CD4-positive, alpha-beta T cell treated with Interleukin-12 subunit alpha and Interleukin-12 subunit beta, for 1 hour (primary cell): ENCODE measurements around the gene VIPR1.

Experiments
- DNase-seq: peaks from one replicate; pipeline ENCODE4 v3.0.0-alpha.2; 2020

Gene VIPR1, protein sequence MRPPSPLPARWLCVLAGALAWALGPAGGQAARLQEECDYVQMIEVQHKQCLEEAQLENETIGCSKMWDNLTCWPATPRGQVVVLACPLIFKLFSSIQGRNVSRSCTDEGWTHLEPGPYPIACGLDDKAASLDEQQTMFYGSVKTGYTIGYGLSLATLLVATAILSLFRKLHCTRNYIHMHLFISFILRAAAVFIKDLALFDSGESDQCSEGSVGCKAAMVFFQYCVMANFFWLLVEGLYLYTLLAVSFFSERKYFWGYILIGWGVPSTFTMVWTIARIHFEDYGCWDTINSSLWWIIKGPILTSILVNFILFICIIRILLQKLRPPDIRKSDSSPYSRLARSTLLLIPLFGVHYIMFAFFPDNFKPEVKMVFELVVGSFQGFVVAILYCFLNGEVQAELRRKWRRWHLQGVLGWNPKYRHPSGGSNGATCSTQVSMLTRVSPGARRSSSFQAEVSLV

GRCh38 chr3:42502429-42503250 lies at the start of gene VIPR1:
Gene VIPR1 (plus strand): TSS chr3:42502643. CDS start chr3:42502736, 93 bp downstream.
- DNase-seq = peak; percentile 94

GRCh38 chr3:42456211-42456610 lies 46.2 kb upstream of the VIPR1 start:
- DNase-seq = no peak

DNA sequence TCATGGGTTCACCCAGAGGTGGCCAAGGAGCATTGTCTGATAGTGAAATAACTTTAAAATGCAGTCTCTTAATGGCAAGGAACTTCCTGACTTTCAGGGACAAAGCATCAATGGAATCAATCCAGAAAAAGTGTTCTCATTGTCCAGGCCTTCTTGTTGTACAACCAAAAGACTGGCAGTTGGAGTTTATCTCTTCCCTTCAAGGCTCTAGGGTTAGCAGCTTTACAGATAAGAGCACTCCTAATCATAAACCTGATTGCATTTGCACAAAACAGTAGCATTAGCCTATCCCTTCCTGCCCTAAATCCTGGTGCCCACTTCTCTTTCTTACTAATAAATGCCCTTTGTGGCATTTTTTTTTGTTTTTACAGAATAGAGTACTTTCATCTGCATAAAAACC lies 43.3 kb upstream of the VIPR1 start:
- DNase-seq = no peak

DNA sequence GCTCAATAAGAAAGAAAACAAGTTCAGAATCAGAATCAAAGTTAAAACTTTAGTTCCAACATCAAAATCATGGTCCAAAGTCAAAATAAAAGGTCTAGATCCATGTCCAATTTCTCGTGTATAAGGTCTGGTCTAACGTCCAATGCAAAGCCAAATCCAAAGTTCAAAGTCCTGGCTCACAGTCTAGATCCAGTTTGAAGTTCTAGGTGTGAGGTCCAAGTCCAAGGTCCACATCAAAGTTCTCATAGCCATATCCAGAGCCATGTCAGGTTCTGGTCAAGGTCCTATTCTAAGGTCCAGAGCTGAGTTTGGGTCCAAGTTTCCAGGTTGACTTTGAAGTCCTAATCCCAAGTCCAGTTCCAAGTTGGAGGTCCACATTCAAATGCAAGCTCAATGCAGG lies 40.7 kb upstream of the VIPR1 start:
- no peak for DNase-seq

DNA sequence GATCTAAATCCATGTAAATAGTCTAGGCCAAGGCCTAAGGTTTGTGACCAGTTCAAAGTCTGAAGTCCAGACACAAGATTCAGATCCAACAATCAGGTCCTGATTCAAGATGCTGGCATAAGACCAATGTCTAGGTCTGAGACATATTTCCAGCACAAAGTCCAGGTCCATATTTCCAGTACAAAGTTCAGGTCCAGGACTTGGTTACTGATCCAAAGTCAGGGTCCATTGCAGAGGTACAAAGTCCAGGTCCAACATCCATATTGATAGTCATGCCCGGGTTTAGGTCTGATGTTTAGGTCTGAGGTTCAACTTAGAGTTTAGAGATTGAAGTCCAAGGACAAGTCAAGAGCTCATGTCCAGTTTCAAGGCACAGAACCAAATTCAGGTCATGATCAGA lies 39.4 kb upstream of the VIPR1 start:
- DNase-seq = no peak

GRCh38 chr3:42468111-42468510 lies 34.3 kb upstream of the VIPR1 start:
- no peak for DNase-seq

- DNase-seq = no peak
Observed at GRCh38 chr3:42472555-42472954, 29.9 kb upstream of the VIPR1 start.

DNA sequence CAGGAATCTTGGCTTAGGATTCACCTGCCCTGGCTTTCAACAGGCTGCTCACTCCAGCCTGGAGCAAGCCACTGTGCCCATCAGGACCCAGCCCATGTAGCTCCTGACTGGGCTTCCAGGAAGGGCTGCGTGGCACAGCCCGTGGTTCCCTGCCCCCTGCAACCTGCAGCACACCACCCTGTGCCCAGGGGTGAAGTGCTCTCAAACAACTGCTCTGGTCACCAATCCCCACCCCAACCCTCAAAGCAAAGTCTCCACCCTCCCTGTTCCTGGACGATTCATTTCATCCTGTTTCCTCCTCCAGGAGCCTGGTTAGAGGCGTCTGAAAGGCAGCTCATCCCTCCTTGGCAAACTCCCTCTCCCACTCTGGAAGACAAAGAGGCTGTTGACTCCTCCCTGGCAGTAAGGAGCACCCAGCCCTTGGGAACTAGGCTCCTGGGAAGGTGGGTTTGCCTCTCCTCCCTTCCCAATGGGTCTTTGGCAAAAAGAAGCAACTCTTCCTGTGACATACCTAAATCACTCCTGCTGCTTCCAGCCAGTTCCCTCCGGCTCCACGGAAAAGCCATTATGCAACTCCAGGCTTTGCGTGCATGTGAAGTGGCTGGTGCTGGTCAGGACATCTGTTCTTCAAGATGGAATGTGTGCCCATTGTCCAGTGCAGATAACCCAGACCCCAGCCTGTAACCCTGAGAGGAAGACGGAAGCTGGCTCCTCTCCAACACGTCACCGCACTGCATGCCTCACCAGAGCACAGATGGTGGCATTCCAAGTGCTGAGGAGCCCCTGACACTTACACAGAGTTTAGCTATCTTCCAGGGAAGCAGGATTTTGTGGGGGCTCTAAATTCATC lies 29.1 kb upstream of the VIPR1 start:
- no peak for DNase-seq

- no peak for DNase-seq
Observed at GRCh38 chr3:42476225-42477125, 26.0 kb upstream of the VIPR1 start.

DNA sequence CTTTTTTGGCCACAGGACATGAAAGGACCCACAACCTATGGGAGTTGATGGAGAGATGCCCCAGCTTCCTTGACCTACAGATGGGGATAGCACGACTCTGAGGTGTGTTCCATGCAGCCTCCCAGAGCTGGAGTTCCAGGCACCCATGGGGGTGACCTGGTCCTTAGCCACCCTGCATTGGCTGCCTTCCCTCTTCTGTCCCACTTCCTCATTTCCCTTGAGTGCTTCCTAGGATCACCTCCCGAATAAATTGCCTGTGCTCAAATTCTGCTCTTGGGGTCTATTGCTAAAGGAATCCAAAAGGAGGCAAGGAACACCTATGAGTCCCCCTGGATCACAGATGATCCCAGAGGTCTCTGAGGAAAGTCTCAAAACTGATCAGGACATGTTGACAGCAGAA lies 24.7 kb upstream of the VIPR1 start:
- no peak for DNase-seq

GRCh38 chr3:42478830-42479229 lies 23.6 kb upstream of the VIPR1 start:
- no peak for DNase-seq

GRCh38 chr3:42486814-42487565 lies 15.5 kb upstream of the VIPR1 start:
- DNase-seq = no peak

- DNase-seq = no peak
Observed at GRCh38 chr3:42488687-42489086, 13.8 kb upstream of the VIPR1 start.

GRCh38 chr3:42489116-42489936 lies 13.1 kb upstream of the VIPR1 start:
- no peak for DNase-seq

DNA sequence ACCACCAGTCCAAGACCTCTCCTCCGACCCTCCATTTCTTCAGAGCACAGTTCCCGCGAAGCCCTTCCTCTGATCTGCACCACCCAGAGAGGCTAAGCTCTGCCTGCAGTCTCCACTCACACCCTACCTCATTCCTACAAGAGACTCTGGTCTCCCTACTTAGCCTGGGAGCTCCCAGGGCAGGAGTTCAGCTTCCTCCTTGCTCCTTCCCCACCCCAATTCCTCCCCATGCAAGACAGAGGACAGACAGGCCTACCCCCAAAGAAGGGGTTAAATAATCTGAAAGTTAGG lies 12.6 kb upstream of the VIPR1 start:
- DNase-seq = no peak

- no peak for DNase-seq
Observed at GRCh38 chr3:42490243-42490642, 12.2 kb upstream of the VIPR1 start.

DNA sequence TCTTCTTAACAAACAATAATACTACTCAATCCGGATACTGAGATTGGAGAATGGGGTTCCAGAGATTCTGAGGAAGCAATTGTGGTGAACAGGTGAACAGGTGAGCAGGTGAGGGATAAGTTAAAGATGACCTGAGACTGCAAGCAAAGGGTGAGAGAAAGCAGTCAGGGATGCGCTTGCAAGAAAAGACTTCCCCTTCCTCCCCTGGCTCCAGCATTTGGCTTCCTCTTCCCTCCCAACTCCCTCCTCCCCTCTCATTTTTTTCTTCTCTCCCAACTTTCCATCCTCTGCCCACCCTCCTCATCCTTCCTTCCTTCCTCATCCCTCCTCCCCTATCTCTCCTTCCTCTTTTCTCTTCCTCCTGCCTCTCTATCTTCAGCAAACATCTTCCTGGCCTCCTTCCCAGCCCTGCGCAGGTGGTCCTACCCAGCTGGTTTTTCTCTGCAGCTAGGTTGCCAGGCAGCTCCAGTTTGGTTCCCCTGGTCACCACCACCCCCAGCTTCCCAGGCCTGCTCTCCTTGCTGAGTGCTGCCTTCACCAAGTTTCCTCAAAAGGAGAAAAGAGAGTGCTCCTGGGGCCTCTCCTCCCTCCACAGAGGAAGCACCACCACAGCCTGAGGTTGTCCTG lies 10.4 kb upstream of the VIPR1 start:
- DNase-seq = no peak

- no peak for DNase-seq
Observed at GRCh38 chr3:42492508-42493080, 9.8 kb upstream of the VIPR1 start.

DNA sequence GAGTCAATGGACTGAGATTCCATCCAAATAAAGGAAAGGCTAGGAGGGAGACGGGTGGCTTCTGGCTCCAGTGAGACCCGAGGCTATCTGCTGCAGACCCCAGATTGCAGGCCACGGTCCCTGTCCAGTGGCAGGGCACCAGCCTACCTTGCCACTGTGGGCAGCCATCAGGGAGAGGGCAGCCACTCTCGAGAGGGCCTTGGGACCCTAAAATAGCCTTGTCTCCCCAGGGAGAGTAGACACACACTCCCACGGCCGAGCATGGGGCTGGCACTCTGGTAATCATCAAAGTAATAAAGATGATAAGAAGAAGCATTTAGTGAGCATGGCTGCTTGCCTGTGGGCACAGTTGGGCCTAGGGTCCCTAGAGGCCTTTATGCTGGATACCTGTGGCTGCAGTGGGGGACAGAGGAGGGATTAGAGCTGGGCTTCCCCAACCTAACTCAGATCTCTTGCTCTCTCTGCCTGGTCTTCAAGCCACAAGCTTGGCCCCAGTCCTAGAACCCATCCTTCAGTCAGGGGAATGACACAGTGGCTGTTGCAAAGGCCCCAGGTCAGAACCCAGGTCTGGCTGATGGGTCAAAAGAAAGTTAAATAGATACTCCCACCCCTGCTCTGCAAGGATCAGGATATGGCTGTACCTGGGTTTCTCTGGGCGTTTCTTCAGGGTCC lies 9.2 kb upstream of the VIPR1 start:
- no peak for DNase-seq
